HG03196 (cell line): ENCODE results near the gene ARHGEF38.

Experiments used
- ATAC-seq: cut with Tn5 transposase; IDR thresholded peaks from one replicate; pipeline ENCODE4 v1.9.1; 2021; ENCODE audit not compliant: unreplicated experiment

Gene ARHGEF38, protein sequence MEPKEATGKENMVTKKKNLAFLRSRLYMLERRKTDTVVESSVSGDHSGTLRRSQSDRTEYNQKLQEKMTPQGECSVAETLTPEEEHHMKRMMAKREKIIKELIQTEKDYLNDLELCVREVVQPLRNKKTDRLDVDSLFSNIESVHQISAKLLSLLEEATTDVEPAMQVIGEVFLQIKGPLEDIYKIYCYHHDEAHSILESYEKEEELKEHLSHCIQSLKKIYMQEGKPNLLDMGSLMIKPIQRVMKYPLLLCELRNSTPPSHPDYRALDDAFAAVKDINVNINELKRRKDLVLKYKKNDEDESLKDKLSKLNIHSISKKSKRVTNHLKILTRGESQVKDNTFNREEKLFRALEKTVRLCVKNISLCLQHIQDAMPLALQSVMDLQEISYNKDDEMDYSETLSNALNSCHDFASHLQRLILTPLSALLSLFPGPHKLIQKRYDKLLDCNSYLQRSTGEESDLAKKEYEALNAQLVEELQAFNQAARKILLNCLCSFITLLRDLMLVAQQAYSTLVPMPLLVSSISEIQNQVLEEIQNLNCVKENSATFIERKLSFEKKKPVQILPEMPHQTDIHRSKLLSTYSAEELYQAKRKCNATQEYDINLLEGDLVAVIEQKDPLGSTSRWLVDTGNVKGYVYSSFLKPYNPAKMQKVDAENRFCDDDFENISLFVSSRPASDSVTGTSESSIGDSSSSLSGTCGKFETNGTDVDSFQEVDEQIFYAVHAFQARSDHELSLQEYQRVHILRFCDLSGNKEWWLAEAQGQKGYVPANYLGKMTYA

GRCh38 chr4:105551965-105552746 is at the start of gene ARHGEF38:
ARHGEF38 (plus strand) TSS chr4:105552620; CDS start chr4:105552766, 146 bp downstream.
- no peak for ATAC-seq

GRCh38 chr4:105503484-105503883 is 48.9 kb upstream of the ARHGEF38 start:
- no peak for ATAC-seq

- no peak for ATAC-seq
Measured at GRCh38 chr4:105504744-105505143, 47.7 kb upstream of the ARHGEF38 start.

- ATAC-seq, result peak; percentile 89
Measured at GRCh38 chr4:105509291-105509690, 43.1 kb upstream of the ARHGEF38 start.

GRCh38 chr4:105509714-105510113 is 42.7 kb upstream of the ARHGEF38 start:
- ATAC-seq, result no peak

DNA sequence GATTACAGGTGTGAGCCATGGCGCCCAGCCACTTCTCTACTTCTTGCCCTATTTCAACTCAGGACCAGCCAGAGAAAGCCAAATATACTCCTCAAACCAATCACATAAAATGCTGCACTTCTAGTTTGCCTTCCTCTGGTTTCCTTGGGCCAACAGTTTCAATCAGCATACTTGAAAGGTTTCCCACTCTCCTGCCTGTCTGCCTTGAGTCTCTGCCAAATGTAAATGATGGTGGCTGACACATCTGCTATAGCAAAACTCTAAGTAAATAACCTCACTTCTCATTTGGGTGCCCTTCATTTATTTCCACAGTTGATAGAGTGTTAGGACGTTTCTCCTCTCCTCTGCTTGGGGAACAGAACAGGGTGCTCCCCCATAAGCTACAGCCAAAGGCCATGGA is 42.2 kb upstream of the ARHGEF38 start:
- no peak for ATAC-seq

GRCh38 chr4:105520819-105521790 is 31.3 kb upstream of the ARHGEF38 start:
- no peak for ATAC-seq

DNA sequence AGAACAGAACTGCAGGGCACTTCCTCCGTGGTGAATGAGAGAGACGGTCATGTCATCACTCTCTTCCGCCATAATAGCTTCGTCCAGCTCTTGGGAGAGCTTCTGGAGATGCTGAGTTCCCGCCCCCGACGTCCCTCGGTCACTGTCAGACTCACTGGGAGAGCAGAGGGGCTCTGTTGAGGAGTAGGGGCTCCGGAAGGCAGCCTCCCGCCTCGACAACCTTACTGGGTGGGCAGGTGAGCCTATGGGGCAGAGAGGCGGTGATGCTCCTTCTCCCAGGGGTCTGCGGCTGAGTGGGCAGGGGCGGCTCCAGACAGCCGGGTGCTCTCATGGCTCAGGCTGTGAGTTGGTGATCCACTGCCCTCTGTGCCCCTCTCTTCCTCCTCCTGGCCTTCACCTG is 25.8 kb upstream of the ARHGEF38 start:
- ATAC-seq, result no peak

- no peak for ATAC-seq
Measured at GRCh38 chr4:105527081-105527480, 25.3 kb upstream of the ARHGEF38 start.

DNA sequence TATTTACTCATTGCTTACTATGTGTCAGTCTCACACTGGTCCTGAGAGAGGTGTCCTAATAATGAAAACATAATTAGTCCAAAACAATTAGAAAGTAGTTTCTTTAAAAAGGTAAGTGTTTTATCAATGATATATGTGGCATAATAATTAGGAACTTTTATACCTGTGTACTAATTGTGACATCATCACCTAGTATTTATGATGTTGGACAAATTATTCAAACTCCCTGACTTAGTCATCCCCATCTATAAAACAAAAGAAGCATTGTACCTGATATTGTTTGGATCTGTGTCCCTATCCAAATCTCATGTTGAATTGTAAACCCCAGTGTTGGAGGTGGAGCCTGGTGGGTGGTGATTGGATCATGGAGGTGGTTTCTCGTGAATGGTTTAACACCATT is 15.8 kb upstream of the ARHGEF38 start:
- ATAC-seq, result no peak

GRCh38 chr4:105541420-105541819 is 11.0 kb upstream of the ARHGEF38 start:
- ATAC-seq, result no peak

DNA sequence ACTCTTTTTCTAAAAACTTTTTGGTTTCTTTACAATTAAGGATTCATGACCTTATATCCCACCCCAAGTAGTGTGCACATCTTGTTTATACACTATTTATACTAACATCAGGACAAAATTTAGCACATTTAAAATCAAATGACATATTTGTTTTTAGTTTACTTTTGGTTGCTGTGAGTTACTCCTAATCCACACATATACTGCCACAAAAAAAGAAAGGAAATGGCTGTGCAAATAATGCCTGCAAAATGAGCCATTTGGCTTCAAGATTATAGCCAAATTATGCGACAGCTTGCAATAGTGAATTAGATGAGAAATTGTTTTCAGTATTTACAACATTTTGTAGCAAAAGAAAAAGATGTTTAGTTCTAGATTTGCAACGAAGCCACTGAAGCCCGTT is 10.4 kb upstream of the ARHGEF38 start:
- no peak for ATAC-seq

DNA sequence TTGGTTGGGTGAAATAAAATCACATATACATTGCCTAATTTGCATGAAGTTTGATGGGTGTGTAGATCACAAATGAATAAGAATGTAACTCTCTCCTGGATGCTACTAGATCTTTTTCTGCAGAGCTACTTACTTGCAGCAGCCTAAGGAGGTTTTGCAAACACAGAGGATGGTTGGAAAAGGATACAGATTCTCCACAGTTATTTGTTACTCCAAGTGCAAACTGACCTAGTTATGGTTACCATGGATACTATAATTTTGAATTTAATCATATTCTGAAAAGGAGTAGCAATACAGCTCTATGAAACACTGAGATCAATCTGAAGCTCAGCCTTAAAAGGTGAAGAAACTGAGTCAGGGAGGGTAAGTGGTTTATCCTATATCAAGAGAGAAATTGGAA is 9.1 kb upstream of the ARHGEF38 start:
- no peak for ATAC-seq

DNA sequence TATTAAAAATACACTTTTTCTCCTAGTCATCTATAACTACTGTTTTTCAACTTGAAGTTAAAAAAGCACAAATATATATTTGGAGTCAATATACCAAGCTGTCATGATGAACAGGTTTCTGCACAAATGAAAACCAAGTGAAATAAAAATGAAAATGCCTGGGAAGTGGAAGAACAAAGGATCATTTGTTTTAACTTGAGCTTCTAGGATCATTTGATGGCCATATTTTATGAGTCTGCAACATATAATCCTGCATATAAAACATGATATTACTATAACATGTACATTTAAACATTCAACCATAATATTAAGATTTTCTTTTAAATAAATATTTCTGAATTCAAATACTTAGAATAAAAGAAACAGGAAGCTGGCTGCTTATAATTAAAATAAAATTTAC is 8.5 kb upstream of the ARHGEF38 start:
- no peak for ATAC-seq

- no peak for ATAC-seq
Measured at GRCh38 chr4:105544520-105545286, 7.7 kb upstream of the ARHGEF38 start.

GRCh38 chr4:105546086-105546485 is 6.3 kb upstream of the ARHGEF38 start:
- ATAC-seq, result no peak

- ATAC-seq, result no peak
Measured at GRCh38 chr4:105547769-105548168, 4.7 kb upstream of the ARHGEF38 start.

DNA sequence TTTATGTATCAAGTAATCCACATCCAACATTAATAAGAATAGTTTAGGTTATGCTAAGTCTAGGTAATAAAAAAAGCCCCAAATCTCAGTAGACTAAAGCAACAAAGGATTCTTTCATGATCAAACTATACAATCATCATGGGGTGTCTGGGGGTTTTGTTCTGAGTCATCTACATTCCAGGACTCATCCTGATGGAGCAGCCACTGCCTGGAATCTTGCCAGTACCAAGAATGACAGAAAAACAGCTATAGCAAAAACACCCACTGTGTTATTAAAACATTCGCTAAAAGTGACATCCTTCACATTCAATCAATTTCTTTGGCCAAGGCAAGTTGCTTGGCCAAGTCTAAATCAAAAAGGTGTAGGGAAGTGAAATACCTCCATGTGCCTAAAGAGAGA is 3.9 kb upstream of the ARHGEF38 start:
- ATAC-seq, result no peak

GRCh38 chr4:105550641-105551040 is 1.8 kb upstream of the ARHGEF38 start:
- no peak for ATAC-seq

- no peak for ATAC-seq
Measured at GRCh38 chr4:105555409-105555808, 3.0 kb downstream of the ARHGEF38 start.
